HepG2 (cell line): ENCODE measurements around the gene OR6S1. TPM values are rescaled to one million over a fixed set of nuclear protein-coding genes. Genes with fewer than 3 reads are reported as not detected.

ENCODE experiments used
- ARID2 ChIP-seq: sonication (generic); formaldehyde crosslinking; IDR thresholded peaks from 2 replicates; pipeline ENCODE4 v1.8.1; 2022; ENCODE audit warnings: mild to moderate bottlenecking, missing genetic modification reagents, borderline replicate concordance
- BATF2 ChIP-seq: sonication (generic); formaldehyde crosslinking; IDR thresholded peaks from 2 replicates; pipeline ENCODE4 v1.8.0; 2022; ENCODE audit warnings: mild to moderate bottlenecking, missing genetic modification reagents, moderate library complexity
- BRD4 ChIP-seq: sonication (generic); formaldehyde crosslinking; IDR thresholded peaks from 2 replicates; pipeline ENCODE4 v1.4.0; 2020; ENCODE audit warnings: missing genetic modification reagents
- FOSL1 ChIP-seq: sonication (generic); formaldehyde crosslinking; IDR thresholded peaks from 2 replicates; pipeline ENCODE4 v1.9.0; 2021; ENCODE audit warnings: missing genetic modification reagents, borderline replicate concordance
- FUBP1 ChIP-seq: sonication (generic); formaldehyde crosslinking; IDR thresholded peaks from 2 replicates; pipeline ENCODE4 v1.5.1; 2020; ENCODE audit warnings: missing genetic modification reagents, mild to moderate bottlenecking, borderline replicate concordance
- GPBP1L1 ChIP-seq: sonication (generic); formaldehyde crosslinking; IDR thresholded peaks from 2 replicates; pipeline ENCODE4 v1.5.0; 2020; ENCODE audit warnings: mild to moderate bottlenecking, missing genetic modification reagents
- HOXD1 ChIP-seq: sonication (generic); formaldehyde crosslinking; IDR thresholded peaks from 2 replicates; pipeline ENCODE4 v1.5.0; 2020; ENCODE audit warnings: missing genetic modification reagents
- KDM5A ChIP-seq: fragments of 200-600 bp; sonication (generic); IDR thresholded peaks from 2 replicates; pipeline ENCODE4 v1.7.0; 2018; ENCODE audit warnings: antibody characterized with exemption, mild to moderate bottlenecking, low read length, borderline replicate concordance
- NR3C1 ChIP-seq: sonication (generic); formaldehyde crosslinking; IDR thresholded peaks from 2 replicates; pipeline ENCODE4 v1.4.0; 2020; ENCODE audit warnings: missing genetic modification reagents
- TAF1 ChIP-seq: sonication (generic); formaldehyde crosslinking; IDR thresholded peaks from 2 replicates; pipeline ENCODE4 v1.4.0; 2020; ENCODE audit warnings: missing genetic modification reagents
- ZBTB7B ChIP-seq: sonication (generic); formaldehyde crosslinking; IDR thresholded peaks from 2 replicates; pipeline ENCODE4 v1.4.0; 2020; ENCODE audit warnings: missing genetic modification reagents
- ZFY ChIP-seq: sonication (generic); formaldehyde crosslinking; IDR thresholded peaks from 2 replicates; pipeline ENCODE4 v1.4.0; 2020; ENCODE audit warnings: missing genetic modification reagents
- ZKSCAN8 ChIP-seq: IDR thresholded peaks from 2 replicates; pipeline ENCODE4 v1.6.1; 2016; ENCODE audit warnings: borderline replicate concordance, missing genetic modification reagents, missing compliant biosample characterization
- ZNF431 ChIP-seq: sonication (generic); formaldehyde crosslinking; IDR thresholded peaks from 2 replicates; pipeline ENCODE4 v1.9.0; 2022; ENCODE audit warnings: missing genetic modification reagents, low read depth, mild to moderate bottlenecking, borderline replicate concordance
- ZNF564 ChIP-seq: sonication (generic); formaldehyde crosslinking; IDR thresholded peaks from 2 replicates; pipeline ENCODE4 v1.8.1; 2023; ENCODE audit warnings: mild to moderate bottlenecking, missing genetic modification reagents
- ZNF567 ChIP-seq: sonication (generic); formaldehyde crosslinking; IDR thresholded peaks from 2 replicates; pipeline ENCODE4 v1.8.1; 2023; ENCODE audit warnings: mild to moderate bottlenecking, missing genetic modification reagents, borderline replicate concordance
- ZNF720 ChIP-seq: sonication (generic); formaldehyde crosslinking; IDR thresholded peaks from 2 replicates; pipeline ENCODE4 v1.4.0; 2020; ENCODE audit warnings: missing genetic modification reagents
- ZNF75D ChIP-seq: sonication (generic); formaldehyde crosslinking; IDR thresholded peaks from 2 replicates; pipeline ENCODE4 v1.8.1; 2023; ENCODE audit warnings: missing genetic modification reagents, mild to moderate bottlenecking, borderline replicate concordance
- ZNF780A ChIP-seq: sonication (generic); formaldehyde crosslinking; IDR thresholded peaks from 2 replicates; pipeline ENCODE4 v1.8.0; 2022; ENCODE audit warnings: mild to moderate bottlenecking, missing genetic modification reagents, moderate library complexity
- ZSCAN25 ChIP-seq: sonication (generic); formaldehyde crosslinking; IDR thresholded peaks from 2 replicates; pipeline ENCODE4 v1.8.0; 2022; ENCODE audit warnings: mild to moderate bottlenecking, missing genetic modification reagents
- polyA plus RNA-seq, 8 experiments: library from polyadenylated mRNA; depleted of rRNA in 3 of 8; stranded (reverse) in 7 of 8; unstranded in 1 of 8; fragments of >200 nt; fragmentation: Illumina TruSeq in 4 of 8; extraction: Trizol in 4 of 8; gene quantifications; 2 replicates each; pipeline versions ENCODE4 v1.2.1 to v1.2.3, GENCODE V29; 2011 to 2016; ENCODE audit warnings: low read depth in 4 of 8, missing spikeins in 1 of 8, mixed read lengths in 1 of 8; ENCODE audit not compliant: insufficient read depth in 1 of 8
- total RNA-seq, 5 experiments: library from RNA; depleted of rRNA; stranded (reverse); fragments of >200 nt; fragmentation: Illumina TruSeq; extraction: Trizol; gene quantifications; 2 replicates each; pipeline ENCODE4 v1.2.3, GENCODE V29; 2016; ENCODE audit warnings: low read depth in 1 of 5
- TF ChIP-seq, protein P1 (sequence below): sonication (generic); formaldehyde crosslinking; IDR thresholded peaks from 2 replicates; pipeline ENCODE4 v1.4.0; 2020; ENCODE audit warnings: missing genetic modification reagents, borderline replicate concordance

OR6S1 gene
- total and polyA plus RNA-seq, 2 of the 13 experiments (the other 11 are each of a cell fraction or from before 2014, with no cell fraction given) = 0.09 TPM; not detected in 1

GRCh38 chr14:20687362-20688166 lies 46.1 kb upstream of the OR6S1 start (continued):
- TF ChIP-seq BATF2 = no peak
- TF ChIP-seq TAF1 = peak; percentile 17; the same call in 1 of the 2 replicates
- no peak for TF ChIP-seq KDM5A
- TF ChIP-seq ZNF564 (CRISPR knock-in tag) = 0 out of 2 replicates have a peak, but pooled peaks have one; percentile 8
- TF ChIP-seq ZKSCAN8 (CRISPR knock-in tag) = no peak
- TF ChIP-seq ZNF567 (CRISPR knock-in tag) = no peak
- 0 out of 2 replicates have a peak, but pooled peaks have one; percentile 15 for TF ChIP-seq ZBTB7B
- TF ChIP-seq GPBP1L1 (CRISPR knock-in tag) = no peak
- TF ChIP-seq ZNF780A (CRISPR knock-in tag) = no peak
- TF ChIP-seq ARID2 (CRISPR knock-in tag) = 0 out of 2 replicates have a peak, but pooled peaks have one; percentile 23
- TF ChIP-seq ZNF75D = no peak
- TF ChIP-seq ZNF720 (CRISPR knock-in tag) = no peak
- peak; percentile 64 for TF ChIP-seq ZFY (CRISPR knock-in tag)
- peak; percentile 94; the same call in 1 of the 2 replicates for TF ChIP-seq FUBP1 (CRISPR knock-in tag)
- TF ChIP-seq ZNF431 (CRISPR knock-in tag) = no peak
- 0 out of 2 replicates have a peak, but pooled peaks have one; percentile 4 for TF ChIP-seq HOXD1 (CRISPR knock-in tag)
- no peak for TF ChIP-seq ZSCAN25 (CRISPR knock-in tag)
- peak; percentile 86; the same call in 1 of the 2 replicates for TF ChIP-seq BRD4 (CRISPR knock-in tag)
- no peak for TF ChIP-seq NR3C1 (CRISPR knock-in tag)
- TF ChIP-seq, protein P1, sequence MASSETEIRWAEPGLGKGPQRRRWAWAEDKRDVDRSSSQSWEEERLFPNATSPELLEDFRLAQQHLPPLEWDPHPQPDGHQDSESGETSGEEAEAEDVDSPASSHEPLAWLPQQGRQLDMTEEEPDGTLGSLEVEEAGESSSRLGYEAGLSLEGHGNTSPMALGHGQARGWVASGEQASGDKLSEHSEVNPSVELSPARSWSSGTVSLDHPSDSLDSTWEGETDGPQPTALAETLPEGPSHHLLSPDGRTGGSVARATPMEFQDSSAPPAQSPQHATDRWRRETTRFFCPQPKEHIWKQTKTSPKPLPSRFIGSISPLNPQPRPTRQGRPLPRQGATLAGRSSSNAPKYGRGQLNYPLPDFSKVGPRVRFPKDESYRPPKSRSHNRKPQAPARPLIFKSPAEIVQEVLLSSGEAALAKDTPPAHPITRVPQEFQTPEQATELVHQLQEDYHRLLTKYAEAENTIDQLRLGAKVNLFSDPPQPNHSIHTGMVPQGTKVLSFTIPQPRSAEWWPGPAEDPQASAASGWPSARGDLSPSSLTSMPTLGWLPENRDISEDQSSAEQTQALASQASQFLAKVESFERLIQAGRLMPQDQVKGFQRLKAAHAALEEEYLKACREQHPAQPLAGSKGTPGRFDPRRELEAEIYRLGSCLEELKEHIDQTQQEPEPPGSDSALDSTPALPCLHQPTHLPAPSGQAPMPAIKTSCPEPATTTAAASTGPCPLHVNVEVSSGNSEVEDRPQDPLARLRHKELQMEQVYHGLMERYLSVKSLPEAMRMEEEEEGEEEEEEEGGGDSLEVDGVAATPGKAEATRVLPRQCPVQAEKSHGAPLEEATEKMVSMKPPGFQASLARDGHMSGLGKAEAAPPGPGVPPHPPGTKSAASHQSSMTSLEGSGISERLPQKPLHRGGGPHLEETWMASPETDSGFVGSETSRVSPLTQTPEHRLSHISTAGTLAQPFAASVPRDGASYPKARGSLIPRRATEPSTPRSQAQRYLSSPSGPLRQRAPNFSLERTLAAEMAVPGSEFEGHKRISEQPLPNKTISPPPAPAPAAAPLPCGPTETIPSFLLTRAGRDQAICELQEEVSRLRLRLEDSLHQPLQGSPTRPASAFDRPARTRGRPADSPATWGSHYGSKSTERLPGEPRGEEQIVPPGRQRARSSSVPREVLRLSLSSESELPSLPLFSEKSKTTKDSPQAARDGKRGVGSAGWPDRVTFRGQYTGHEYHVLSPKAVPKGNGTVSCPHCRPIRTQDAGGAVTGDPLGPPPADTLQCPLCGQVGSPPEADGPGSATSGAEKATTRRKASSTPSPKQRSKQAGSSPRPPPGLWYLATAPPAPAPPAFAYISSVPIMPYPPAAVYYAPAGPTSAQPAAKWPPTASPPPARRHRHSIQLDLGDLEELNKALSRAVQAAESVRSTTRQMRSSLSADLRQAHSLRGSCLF (CRISPR knock-in tag) = no peak
- no peak for TF ChIP-seq FOSL1 (CRISPR knock-in tag)
